CD4-positive, alpha-beta memory T cell (primary cell): ENCODE measurements around the gene PXMP2. TPM values are rescaled to one million over a fixed set of nuclear protein-coding genes. Genes with fewer than 3 reads are reported as not detected.
"Not testable (repeated sequence)": the region's sequence is repeated elsewhere in the genome, so short reads cannot be mapped to it uniquely, and the experiment has no call there.

Source experiments
- CTCF ChIA-PET: fragments of 350-600 bp; sonication (Branson Sonifier 250); formaldehyde crosslinking; loops from one replicate; lab custom pipeline; 2021; ENCODE audit warnings: inconsistent platforms; ENCODE audit not compliant: partially characterized antibody; lab: Charles Lee
- POLR2A ChIA-PET: fragments of 350-600 bp; sonication (Branson Sonifier 250); formaldehyde crosslinking; loops from one replicate; lab custom pipeline; 2021; ENCODE audit not compliant: partially characterized antibody; lab: Charles Lee
- DNase-seq, 5 donors: peaks; one replicate each; pipeline versions ENCODE4 v3.0.0 to v3.0.0-alpha.2; 2020 to 2022; ENCODE audit warnings: mixed read lengths in 1 of 5
- H3K27ac ChIP-seq: one replicate; pipeline ENCODE4 v1.7.0; 2013; ENCODE audit warnings: low read depth, low read length
- H3K27me3 ChIP-seq: 2 replicates; pipeline ENCODE4 v1.7.0; 2013; ENCODE audit warnings: mild to moderate bottlenecking, low read length, moderate library complexity; ENCODE audit not compliant: insufficient read depth
- H3K36me3 ChIP-seq: 2 replicates; pipeline ENCODE4 v1.7.0; 2013; ENCODE audit warnings: mild to moderate bottlenecking, low read length, moderate library complexity; ENCODE audit not compliant: insufficient read depth
- H3K4me1 ChIP-seq: 2 replicates; pipeline ENCODE4 v1.7.0; 2013; ENCODE audit warnings: mild to moderate bottlenecking, low read length, moderate library complexity; ENCODE audit not compliant: insufficient read depth
- H3K4me3 ChIP-seq, 2 donors: one replicate each; pipeline ENCODE4 v1.7.0; 2013; ENCODE audit warnings: low read length in 2 of 2, mild to moderate bottlenecking in 1 of 2
- H3K9me3 ChIP-seq, 2 donors: one replicate each; pipeline ENCODE4 v1.7.0; 2013; ENCODE audit warnings: low read length in 2 of 2, control low read depth in 1 of 2; ENCODE audit not compliant: control insufficient read depth in 1 of 2
- H3K27ac Mint-ChIP-seq, 7 donors: one replicate each; pipeline ENCODE4 v1.8.0; 2020 to 2021; ENCODE audit warnings: mixed read lengths in 7 of 7, mild to moderate bottlenecking in 6 of 7, inconsistent platforms in 3 of 7, moderate library complexity in 3 of 7
- H3K27me3 Mint-ChIP-seq, 2 donors: one replicate each; pipeline ENCODE4 v1.8.0; 2020 to 2021; ENCODE audit warnings: mixed read lengths in 2 of 2
- H3K36me3 Mint-ChIP-seq, 2 donors: one replicate each; pipeline ENCODE4 v1.8.0; 2020 to 2021; ENCODE audit warnings: mixed read lengths in 2 of 2, inconsistent platforms in 1 of 2, mild to moderate bottlenecking in 1 of 2
- H3K4me1 Mint-ChIP-seq, 4 donors: one replicate each; pipeline ENCODE4 v1.8.0; 2020 to 2021; ENCODE audit warnings: mixed read lengths in 4 of 4, mild to moderate bottlenecking in 1 of 4
- H3K4me3 Mint-ChIP-seq, 8 donors: one replicate each; pipeline ENCODE4 v1.8.0; 2020 to 2021; ENCODE audit warnings: mixed read lengths in 8 of 8, mild to moderate bottlenecking in 7 of 8, moderate library complexity in 6 of 8, inconsistent platforms in 3 of 8
- H3K9me3 Mint-ChIP-seq, 8 donors: one replicate each; pipeline ENCODE4 v1.8.0; 2020 to 2021; ENCODE audit warnings: mixed read lengths in 8 of 8, mild to moderate bottlenecking in 5 of 8, inconsistent platforms in 3 of 8, moderate library complexity in 1 of 8
- intact Hi-C: fragments of 100-400 bp; cut with micrococcal nuclease; formaldehyde crosslinking; loops from one replicate; pipeline ENCODE4 v1.15.1; 2023
- polyA plus RNA-seq, 2 donors: library from polyadenylated mRNA; unstranded; fragments of 300-500 nt; fragmentation: Illumina TruSeq; gene quantifications; one replicate each; pipeline ENCODE4 v1.2.3, GENCODE V29; 2021
- total RNA-seq, 2 experiments: library from RNA; stranded (reverse); gene quantifications; one replicate each; pipeline ENCODE4 v1.2.3, GENCODE V29; 2021

The PXMP2 gene
- total and polyA plus RNA-seq, 4 experiments from 2014 or later = 4.2 to 23.9 (median 10.0) TPM

DNA sequence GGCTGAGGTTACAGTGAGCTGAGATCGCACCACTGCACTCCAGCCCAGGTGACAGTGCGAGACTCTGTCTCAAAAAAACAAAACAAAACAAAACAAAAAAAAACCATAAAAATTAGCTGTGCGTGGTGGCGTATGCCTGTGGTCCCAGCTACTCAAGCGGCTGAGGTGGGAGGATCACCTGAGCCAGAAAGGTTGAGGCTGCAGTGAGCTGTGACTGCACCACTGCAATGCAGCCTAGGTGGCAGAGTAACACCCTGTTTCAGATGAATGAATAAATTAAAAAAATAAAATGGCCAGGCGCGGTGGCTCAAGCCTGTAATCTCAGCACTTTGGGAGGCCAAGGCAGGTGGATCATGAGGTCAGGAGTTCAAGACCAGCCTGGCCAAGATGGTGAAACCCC is 66.3 kb downstream of the PXMP2 start:
- H3K4me3 ChIP-seq, H3K4me1 ChIP-seq, DNase-seq, intact Hi-C loops, H3K27ac ChIP-seq, H3K9me3 ChIP-seq, H3K9me3 Mint-ChIP-seq, POLR2A ChIA-PET, H3K27me3 Mint-ChIP-seq, H3K27ac Mint-ChIP-seq, H3K4me3 Mint-ChIP-seq, H3K27me3 ChIP-seq, H3K4me1 Mint-ChIP-seq: not testable (repeated sequence)
- peaks cover 23 to 47% of the 10 kb centered on the region in 2 donors for H3K36me3 Mint-ChIP-seq
- CTCF ChIA-PET = interaction anchor here (0.9 kb wide), 1 partner anchor 14 kb away, joined by 3 read pairs; no protein-coding TSS in a partner anchor
- H3K36me3 ChIP-seq = peaks cover 44% of the 10 kb centered on the region

- no peak overlapping the region for H3K27ac Mint-ChIP-seq
- CTCF ChIA-PET = interaction anchor here (0.9 kb wide), 1 partner anchor 14 kb away, joined by 4 read pairs; no protein-coding TSS in a partner anchor
- intact Hi-C loops = no loop called here
- Histone ChIP-seq H3K36me3 (peaks cover 41% of the 10 kb centered on the region), H3K9me3 (no peaks in the 10 kb centered on the region), H3K27ac (no peak overlapping the region), H3K27me3 (no peaks in the 10 kb centered on the region), H3K4me3 (no peak overlapping the region), H3K4me1 (no peaks in the 10 kb centered on the region)
- POLR2A ChIA-PET = interaction anchor here (0.6 kb wide), 1 partner anchor 62 kb away, joined by 3 read pairs; no protein-coding TSS in a partner anchor
- H3K4me1 Mint-ChIP-seq = peaks cover 3 to 9% (median 6%) of the 10 kb centered on the region in 4 donors
- H3K27me3 Mint-ChIP-seq = no peaks in the 10 kb centered on the region
- peaks cover 23 to 43% of the 10 kb centered on the region in 2 donors for H3K36me3 Mint-ChIP-seq
- DNase-seq = no peak
- no peaks in the 10 kb centered on the region for H3K9me3 Mint-ChIP-seq
- no peak overlapping the region for H3K4me3 Mint-ChIP-seq
Observed at GRCh38 chr12:132754160-132754932, 67.0 kb downstream of the PXMP2 start.

Other genes with a start within 250 kb of the PXMP2 start
- gene FBRSL1, start 197.4 kb upstream of the PXMP2 start, total RNA-seq = 100 to 1,000 TPM in 1 of 2 experiments, 10 to 100 TPM in 1; 97.3 to 101 TPM
- gene FBRSL1, start 197.4 kb upstream of the PXMP2 start, polyA plus RNA-seq = 1 to 10 TPM in 1 of 2 donors, not detected in 1; 3.1 TPM
- gene LRCOL1, start 77.0 kb upstream of the PXMP2 start, total RNA-seq = not detected
- gene LRCOL1, start 77.0 kb upstream of the PXMP2 start, polyA plus RNA-seq = not detected
- not detected for gene P2RX2, start 68.8 kb upstream of the PXMP2 start, total RNA-seq
- not detected for gene P2RX2, start 68.8 kb upstream of the PXMP2 start, polyA plus RNA-seq
- gene POLE, start 245 bp upstream of the PXMP2 start, total RNA-seq = 10 to 100 TPM; 69.5 to 75.4 TPM
- 1 to 10 TPM; 2.2 to 6.3 TPM for gene POLE, start 245 bp upstream of the PXMP2 start, polyA plus RNA-seq
- 10 to 100 TPM; 23.8 to 28.1 TPM for gene PGAM5, start 23.3 kb downstream of the PXMP2 start, total RNA-seq
- 10 to 100 TPM in 1 of 2 donors, 1 to 10 TPM in 1; 7.2 to 29.7 TPM for gene PGAM5, start 23.3 kb downstream of the PXMP2 start, polyA plus RNA-seq
- 100 to 1,000 TPM in 1 of 2 experiments, 10 to 100 TPM in 1; 95.6 to 101 TPM for gene ANKLE2, start 74.2 kb downstream of the PXMP2 start, total RNA-seq
- 10 to 100 TPM; 21.0 to 44.4 TPM for gene ANKLE2, start 74.2 kb downstream of the PXMP2 start, polyA plus RNA-seq
- 10 to 100 TPM; 64.1 to 67.6 TPM for gene GOLGA3, start 141.3 kb downstream of the PXMP2 start, total RNA-seq
- 10 to 100 TPM in 1 of 2 donors, under 1 TPM in 1; 0.35 to 12.5 TPM for gene GOLGA3, start 141.3 kb downstream of the PXMP2 start, polyA plus RNA-seq
- gene CHFR, start 200.0 kb downstream of the PXMP2 start, total RNA-seq = 10 to 100 TPM; 67.6 to 79.4 TPM
- 10 to 100 TPM; 31.6 to 33.6 TPM for gene CHFR, start 200.0 kb downstream of the PXMP2 start, polyA plus RNA-seq